ENCODE data around the gene MTUS2.
"Not testable (repeated sequence)": the region's sequence is repeated elsewhere in the genome, so short reads cannot be mapped to it uniquely, and the experiment has no call there.

MTUS2 gene

DNA sequence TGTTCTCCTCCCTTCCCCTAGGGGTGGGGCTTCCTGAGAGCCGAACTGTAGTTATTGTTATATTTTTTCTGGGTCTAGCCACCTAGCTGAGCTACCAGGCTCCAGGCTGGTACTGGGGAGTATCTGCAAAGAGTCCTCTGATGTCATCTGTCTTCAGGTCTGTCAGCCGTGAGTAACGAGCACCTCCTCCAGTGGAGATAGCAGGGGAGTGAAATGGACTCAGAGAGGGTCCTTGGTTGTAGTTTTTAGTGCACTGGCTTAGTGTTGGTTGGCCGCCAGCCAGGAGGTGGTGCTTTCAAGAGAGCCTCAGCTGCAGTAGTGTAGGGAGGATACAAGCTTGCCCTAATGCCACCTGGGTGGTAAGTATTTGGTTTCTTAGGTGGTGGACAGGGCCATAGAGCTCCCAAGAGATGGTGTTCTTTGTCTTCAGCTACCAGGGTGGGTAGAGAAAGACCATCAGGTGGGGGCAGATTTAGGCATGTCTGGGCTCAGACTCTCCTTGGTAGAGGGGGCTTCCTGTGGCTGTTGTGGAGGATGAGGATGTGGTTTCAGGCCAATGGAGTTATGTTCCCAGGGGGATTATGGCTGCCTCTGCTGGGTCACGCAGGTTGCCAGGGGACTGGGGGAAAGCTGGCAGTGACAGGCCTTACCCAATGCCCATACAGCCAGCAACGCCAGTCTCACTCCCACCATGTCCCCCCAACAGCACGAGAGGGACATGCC, 525.9 kb downstream of the MTUS2 start:
- DNase-seq: not testable (repeated sequence)

DNA sequence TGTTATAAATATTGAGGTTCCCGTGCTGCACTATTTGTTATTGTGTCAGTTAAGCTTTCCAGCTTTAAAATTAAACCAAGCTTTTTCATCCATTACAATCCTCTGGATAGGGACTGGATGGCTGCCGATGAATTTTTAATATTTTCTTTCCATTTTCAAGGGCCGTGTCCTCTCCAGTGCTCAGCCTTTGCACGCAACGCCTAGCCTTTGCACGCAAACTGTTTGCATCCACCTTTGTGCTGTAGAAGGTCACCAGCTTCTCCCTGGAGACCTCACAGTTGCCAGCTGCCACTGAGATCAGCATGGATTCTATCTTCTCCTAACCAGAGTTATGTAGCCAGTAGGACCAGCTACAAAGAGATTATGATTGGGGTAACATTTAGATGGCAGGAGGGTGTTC, 534.9 kb downstream of the MTUS2 start:
- peak; percentile 29 to 54 for DNase-seq

DNA sequence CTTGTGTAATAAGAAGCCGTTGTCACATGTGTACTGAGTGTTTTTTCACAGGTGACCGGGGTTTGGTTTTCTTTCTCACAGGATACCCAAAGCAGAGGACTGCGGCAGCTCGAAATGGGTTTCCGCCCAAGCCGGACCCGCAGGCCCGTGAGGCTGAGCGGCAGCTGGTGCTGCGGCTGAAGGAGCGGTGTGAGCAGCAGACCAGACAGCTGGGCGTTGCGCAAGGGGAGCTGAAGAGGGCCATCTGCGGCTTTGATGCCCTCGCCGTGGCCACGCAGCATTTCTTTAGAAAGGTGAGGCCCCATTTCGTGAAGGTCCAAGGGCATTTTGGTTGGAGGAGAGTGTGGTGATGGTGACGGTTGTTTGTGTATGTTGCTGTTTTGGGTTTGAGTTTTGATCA, 539.0 kb downstream of the MTUS2 start:
- peak in 1 of 2 experiments; percentile 14 for DNase-seq

DNA sequence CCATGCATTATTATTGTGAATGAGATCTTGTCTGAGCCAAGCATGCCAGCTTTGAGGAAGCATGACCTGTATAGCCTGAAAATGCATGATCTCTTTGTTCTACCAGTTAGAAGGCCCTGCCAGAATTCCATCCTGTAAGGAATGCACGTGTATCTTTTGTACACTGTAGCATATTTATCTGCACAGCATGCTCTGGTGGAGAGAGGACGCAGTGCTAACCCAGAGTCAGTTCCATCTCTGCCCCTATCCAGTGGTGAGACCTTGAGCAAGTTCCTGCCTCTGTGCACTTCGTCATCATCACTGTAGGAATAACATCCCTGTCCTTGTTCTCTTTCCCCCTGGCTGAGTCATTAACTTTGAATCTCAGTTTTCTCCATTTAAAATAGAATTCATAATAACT, 541.6 kb downstream of the MTUS2 start:
- no peak for DNase-seq

DNA sequence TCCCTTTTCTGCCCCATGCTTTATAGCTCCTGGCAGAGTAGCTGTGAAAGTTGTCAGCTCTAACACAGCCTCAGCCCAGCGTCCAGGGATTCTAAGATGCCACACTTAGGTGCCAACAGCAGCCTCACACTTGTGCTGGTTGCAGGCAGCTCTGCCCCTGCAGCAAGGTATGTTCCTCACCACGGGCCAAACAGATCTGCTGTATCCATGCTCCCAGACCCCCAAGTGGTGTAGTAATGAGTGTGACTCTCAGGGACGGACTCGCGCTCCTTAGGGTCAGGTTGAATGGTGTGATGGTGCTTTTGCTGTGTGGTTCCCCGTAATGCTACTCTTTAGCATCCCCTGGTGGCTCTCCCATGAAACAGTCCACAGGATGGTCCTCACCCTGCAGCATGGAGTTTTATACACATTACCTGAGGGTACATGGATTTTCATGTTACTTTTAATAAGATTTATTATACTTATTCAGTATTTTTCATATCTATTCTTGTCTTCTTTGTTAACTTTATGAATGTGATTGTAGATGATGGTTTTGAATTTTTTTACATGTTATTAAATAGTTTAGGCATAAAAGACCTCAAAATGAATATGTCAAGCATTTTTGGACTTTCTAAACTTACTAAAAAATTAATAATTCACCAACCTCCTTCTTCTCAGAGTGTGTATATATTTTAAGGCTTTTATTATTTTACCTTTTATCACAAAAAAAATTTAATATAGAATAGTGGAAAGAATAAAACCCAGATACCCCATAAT, 542.9 kb downstream of the MTUS2 start:
- DNase-seq: peak; percentile 31 to 44

DNA sequence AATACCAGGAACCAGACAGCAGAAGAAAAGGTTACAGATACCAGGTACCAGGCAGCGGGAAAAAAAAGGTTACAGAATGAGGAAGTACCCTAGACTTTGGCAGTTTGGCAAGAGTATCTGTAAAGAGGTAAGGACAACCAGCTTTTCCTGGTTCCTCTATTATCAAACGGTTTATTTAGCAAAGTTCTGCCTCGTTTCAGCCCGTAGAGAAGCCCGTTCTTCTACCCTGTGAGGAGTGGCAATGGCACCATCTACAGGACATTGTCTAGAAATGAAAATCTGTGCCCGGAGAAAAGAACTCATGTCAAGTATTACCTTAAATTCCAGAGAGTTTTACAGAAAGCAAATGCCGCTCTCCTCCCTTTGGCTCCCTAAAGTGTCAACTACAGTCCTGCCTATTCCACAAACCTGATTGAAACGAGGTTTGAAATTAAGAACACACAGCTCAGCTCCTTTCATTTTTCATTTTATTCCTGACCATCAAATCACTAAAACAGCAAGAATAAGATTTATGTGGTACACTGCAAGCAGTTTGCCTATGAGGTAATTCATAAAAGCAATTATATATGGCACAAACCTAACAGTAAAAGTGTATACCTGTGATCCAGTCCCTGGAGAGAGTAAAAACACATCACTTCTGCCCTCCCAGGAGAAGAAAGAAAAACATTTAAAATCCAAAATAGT, 549.1 kb downstream of the MTUS2 start:
- DNase-seq: peak in 1 of 2 experiments; percentile 27

DNA sequence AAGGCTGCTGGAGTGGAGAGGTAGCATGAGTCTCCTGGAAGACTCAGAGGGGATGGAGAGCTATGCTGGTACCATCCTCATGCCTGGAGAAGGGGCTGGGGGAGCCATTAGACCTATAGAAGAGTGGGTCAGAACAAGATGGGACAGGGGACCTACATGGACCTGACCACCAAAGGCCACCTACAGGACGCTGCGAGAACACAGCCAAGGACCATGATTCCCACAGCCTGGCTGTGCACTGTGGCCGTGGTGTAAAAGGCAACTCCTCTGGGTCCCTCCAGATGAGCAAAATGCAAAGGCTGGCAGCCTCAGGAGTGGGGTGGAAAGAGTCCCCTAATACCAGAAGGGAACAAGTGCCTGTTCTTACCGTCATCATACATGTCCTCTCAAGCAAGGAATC, 559.1 kb downstream of the MTUS2 start:
- no peak for DNase-seq

DNA sequence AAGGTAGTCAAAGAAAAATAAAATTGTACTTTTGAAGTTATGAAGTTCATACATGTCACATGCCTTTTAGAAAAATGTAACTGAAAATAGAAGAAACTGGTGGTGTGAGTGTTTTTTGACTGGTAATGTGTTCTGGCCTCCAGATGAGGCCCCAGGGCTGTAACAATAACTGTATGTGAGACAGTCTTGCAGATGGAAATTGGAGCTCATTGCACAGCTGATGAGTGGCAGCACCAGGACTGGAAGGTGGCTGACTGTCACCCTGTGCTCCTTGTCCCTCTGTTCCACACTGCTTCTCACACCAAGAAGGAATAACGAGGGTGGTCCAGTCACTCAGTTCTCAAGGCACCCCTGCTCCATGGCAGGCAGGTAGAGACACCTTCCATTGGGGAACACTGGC, 559.7 kb downstream of the MTUS2 start:
- DNase-seq: no peak

DNA sequence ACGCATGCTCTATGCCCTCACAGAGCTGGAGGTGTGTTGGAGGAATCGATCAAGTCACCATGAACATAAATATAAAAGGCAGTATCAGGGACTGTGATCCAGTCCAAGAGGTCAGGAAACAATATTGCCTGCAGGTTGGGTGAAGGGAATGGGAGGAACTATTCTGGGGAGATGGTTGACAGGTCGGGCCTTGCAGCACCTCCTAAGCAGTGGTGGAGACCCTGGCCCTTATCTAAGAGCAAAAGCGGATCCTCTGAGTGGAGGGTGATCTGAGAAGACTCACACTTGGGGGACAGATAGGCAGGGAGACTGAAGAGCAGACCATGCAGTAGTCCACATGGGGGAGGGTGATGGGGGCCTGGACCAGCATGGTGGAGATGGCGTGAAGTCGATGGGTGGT, 561.9 kb downstream of the MTUS2 start:
- DNase-seq: no peak

DNA sequence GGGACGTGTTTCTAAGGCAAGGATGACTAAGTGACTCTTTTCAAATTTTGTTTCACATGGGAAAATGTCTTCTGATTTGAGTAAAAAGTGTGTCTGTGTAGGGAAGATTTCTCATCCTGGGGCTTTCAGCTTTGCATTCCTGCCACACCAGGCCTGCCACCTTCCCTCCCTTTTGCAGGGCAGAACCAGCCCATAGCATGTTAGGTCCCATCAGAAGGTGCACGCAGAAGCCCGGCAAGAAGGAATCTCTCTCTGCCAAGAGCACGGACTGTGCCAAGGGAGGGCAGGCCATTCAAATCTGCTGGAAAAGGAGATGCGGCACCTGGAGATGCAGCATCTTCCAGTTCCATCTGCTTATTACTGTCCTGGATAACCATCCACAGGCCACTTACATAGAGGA, 563.3 kb downstream of the MTUS2 start:
- no peak for DNase-seq

DNA sequence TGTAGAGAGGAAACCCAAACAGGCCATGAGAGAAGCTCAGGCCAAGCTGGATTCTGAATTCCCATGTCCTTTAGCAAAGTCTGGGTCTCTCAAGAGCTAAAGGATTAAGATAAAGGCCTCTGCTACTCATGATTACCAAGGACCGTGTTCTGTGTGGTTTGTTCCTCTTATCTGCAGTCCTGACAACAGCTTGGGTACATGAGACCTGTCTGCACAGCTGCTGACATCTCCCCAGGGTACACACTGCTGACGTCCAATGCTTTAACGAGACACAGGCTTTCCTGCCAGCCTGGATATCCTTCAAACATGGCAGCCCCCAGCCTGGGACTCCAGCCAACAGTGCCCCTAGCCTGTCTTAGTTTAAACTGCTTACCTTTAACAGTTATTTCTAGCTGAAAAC, 564.3 kb downstream of the MTUS2 start:
- no peak for DNase-seq

DNA sequence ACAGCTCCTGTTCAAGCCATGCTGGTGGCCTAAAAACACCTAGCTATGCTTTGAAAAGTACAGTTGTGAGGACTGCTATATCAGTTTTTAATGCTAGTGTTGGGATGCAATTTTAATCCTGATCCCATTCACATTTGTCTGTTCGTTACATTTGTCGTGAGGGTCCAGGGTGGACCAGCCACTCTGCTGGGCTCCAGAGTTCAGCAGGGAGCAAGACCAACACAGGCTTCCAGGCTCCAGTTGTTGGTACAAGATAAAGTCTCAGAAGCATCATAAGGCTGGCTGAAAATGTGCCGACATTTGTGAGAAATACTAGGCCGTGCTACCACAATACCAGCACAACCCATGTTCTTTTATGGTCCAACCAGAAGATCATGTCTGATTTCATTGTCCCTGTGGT, 564.7 kb downstream of the MTUS2 start:
- no peak for DNase-seq

DNA sequence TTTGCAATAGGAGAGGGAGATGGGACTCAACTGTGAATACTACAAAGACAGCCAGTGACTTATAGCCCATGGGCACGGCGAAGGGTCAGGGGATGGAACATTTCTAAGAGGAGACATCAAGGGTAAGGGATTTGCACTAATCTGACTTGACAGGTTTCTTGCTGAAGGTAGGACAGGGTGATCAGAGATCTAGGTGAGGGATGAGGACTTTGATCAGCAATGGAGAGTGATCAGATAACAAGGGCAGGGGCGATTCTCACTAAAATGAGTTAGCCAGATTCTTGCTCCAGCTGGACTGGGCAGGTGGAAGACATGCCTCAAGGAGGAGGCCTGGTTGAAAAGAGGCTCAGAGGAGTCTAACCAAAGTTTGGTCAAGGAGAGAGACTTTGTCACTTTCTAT, 566.1 kb downstream of the MTUS2 start:
- no peak for DNase-seq

DNA sequence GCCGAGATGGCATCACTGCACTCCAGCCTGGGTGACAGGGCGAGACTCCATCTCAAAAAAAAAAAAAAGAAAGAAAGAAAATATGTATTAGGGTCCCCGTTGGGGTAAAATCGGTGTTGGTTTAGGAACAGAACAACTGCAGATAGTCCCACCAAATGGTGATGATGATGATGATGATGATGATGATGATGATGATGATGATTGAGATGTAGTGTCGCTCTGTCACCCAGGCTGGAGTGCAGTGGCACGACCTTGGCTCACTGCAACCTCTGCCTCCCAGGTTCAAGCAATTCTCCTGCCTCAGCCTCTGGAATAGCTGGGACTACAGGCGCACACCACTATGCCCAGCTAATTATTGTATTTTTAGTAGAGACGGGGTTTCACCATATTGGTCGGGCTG, 570.5 kb downstream of the MTUS2 start:
- not testable (repeated sequence) for DNase-seq

DNA sequence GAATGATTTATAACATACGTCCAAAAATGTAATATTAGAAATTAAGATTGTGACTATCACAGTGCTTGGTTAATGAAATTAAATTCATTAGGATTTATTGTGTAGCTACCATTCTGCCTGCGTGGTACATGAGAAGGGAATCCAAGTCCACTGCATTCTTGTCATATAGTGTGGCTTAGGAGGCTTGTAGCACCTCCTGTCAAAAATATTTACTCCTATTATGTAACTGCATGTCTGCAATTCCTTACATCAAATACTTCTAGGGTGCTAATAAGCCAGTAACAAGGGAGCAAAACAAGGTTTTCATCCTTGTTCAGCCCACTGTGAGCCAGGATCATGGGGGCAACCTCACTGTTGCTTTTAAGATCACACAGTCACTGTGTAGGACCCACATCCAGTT, 576.3 kb downstream of the MTUS2 start:
- no peak for DNase-seq

DNA sequence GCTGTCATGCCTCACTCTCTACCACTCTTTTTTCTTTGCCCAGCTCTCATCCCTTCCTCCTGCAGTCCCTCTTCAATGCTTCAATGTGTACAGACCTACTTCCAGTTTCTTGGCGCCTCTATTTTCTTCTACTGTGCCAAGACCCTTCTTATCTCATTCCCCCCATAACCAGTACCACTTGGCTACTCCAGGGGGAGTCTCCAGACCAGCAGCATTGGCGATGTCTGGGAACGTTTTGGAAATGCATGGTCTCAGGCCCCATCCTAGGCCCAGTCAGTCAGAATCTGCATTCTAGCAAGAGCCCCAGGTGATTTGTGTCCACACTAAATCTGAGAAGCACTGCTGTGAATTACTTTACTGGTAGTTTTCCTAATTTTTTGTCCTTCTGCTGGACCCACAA, 577.1 kb downstream of the MTUS2 start:
- DNase-seq: no peak

DNA sequence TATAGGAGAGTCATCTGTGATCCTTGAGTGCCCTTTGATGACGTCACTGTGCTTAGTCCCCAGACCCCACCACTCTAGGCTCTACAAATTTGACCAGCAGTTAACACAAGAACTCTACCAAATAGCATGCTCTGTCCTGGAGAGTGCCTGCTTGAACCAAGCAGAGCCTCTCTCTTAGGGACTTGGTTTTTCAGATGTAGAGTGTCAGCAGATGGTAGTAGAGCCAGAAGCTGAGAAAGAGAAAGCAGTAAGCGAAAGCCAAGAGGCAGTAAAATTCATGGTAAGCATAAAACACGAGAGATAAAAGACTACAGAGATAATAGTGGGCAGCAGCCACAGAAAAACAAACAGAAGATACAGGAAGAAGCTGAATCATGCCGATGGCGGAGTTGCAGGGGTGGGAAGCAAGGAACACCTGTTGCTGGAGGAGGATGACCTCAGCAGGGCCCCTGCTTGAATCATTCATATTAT, 582.1 kb downstream of the MTUS2 start:
- DNase-seq: no peak

DNA sequence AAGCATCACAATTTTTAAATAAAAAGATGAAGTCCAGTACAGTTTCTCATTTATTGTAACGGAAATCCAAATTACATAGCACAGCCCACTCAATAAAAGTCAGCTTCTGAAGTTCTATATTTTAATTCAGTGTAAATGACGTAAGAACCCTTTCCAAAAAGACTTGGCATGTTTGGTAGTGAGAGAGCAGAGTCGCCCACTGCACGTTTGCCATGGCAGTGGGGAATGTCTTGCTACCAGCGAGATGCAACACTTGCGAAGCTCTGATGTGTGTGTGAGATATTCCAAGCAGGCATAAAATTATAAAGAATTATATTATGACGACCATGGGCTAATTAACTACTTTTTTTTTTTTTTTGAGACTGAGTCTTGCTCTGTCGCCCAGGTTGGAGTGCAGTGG, 585.3 kb downstream of the MTUS2 start:
- no peak for DNase-seq

DNA sequence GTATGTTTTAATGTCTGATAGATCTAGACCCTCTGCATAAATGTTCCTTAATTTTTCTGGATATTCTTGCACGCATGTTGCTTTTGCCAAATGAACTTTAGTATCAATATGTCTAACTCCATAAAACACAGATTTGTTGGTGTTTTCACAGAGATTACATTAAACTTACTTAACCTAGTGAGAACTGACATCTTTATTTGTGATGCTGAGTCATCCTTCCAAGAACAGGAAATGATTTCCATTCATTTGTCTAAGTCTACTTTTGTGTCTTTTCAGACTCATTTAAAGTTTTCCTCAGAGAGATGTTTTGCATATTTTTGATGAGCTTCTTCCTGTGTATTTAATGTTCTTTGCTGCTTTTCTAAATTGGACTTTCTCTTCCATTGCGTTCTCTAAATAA, 591.3 kb downstream of the MTUS2 start:
- DNase-seq: no peak

DNA sequence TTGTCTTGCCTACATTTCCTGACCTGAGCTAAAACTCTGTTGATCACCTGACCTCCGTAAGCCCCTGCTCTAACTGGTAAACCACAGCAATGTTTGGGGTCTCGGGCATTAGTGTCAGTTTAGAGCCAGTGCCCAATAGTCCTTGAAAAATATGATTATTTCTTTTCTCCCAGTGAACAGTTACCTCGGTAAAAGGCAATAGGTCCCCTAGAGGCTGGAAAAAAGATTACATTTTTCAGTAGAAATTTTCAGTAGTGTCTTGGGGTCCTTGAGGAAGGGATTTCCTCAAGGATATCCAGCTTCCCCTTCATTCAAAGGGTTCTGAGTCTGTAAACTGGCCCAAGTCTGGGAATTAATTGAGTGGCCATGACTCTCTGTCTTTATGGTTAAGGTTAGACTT, 597.9 kb downstream of the MTUS2 start:
- DNase-seq: no peak

DNA sequence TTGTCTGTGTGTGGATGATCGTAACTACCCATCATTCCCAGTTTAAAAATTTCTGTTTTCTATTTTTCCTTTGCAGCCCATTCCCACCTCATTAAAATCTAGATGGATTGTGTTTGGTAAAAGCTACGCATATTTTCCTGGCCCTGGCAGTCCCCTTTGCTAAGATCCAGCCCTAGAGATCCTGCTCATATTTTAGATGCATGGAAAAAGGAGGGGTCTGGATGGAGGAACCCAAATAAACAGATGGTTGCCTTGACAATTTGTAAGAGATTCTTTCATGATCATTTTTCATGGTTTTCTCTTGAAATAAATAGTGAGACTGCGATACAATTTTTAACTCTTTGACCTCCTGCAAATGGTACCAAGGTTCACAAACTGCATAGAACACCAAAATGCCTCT, 601.0 kb downstream of the MTUS2 start:
- DNase-seq: no peak

DNA sequence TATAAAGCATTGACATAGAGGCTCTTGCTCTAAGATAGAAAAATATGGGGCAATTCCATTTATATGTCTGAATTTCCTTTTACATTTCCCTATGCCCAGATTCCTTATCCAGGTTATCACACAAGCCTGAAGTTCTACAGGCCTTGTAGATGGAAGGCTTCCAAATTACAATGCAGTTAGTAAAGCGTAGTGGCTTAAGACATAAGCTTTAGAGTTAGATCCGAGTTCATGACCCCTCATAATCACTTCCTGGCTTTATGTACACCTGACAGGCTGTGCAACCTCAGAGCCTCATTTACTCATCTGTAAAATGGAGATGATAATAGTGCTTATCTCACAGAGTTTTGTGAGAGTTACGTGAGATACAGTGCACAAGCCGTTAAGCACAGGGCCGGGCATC, 601.9 kb downstream of the MTUS2 start:
- no peak for DNase-seq

DNA sequence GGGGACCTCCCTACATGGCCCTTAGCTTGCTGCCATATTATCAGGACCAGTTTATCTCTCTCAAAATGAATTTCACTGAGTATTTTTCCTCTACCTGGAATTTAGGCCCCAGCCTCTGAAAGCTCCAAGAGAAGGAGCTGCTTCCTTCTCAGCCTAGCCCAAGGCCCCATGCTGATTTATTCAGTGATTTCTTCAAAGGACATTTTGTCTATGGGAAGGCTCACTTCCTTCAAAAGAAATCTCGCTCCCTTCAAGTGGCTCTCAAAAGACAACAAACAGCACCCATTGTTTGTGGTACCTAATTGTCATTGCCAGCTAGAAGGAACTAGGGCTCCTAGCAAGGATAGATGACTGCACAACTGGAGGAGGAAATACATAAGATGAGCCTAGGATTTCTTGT, 602.9 kb downstream of the MTUS2 start:
- no peak for DNase-seq

DNA sequence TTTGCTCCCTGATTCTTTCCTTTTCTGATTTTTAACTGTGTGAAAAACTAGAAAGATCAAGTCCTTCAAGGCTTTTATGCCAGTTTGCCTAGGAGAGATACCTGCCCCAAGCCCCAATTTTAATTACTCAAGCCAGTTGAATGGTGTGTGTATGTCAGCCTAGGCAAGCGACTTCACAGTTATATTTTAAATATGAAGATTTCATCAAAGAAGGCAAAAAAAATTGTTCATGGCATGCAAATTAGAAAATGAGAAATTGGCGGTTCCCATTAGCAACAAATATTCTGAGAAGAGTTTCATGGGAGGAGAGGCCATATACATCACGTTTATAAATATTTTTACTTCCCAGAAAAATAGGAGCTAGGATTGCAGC, 607.8 kb downstream of the MTUS2 start:
- DNase-seq: no peak
